Measurements from ENCODE around the gene MAD1L1.

MAD1L1 gene

GRCh38 chr7:2139004-2139699, 93.6 kb downstream of the MAD1L1 start:
- no peak for DNase-seq (ENCODE audit: low read depth)

- peak; percentile 32 for DNase-seq (ENCODE audit: low read depth)
Observed at GRCh38 chr7:2138146-2138765, 94.5 kb downstream of the MAD1L1 start.

GRCh38 chr7:2134740-2135139, 98.0 kb downstream of the MAD1L1 start:
- no peak for DNase-seq (ENCODE audit: low read depth)

GRCh38 chr7:2132243-2132642, 100.5 kb downstream of the MAD1L1 start:
- no peak for DNase-seq (ENCODE audit: low read depth)

GRCh38 chr7:2131800-2132199, 100.9 kb downstream of the MAD1L1 start:
- no peak for DNase-seq (ENCODE audit: low read depth)

- DNase-seq (ENCODE audit: low read depth): no peak
Observed at GRCh38 chr7:2131341-2131740, 101.4 kb downstream of the MAD1L1 start.

- DNase-seq (ENCODE audit: low read depth): no peak
Observed at GRCh38 chr7:2130096-2130375, 102.7 kb downstream of the MAD1L1 start.

- no peak for DNase-seq (ENCODE audit: low read depth)
Observed at GRCh38 chr7:2129323-2130095, 103.2 kb downstream of the MAD1L1 start.

GRCh38 chr7:2128601-2129322, 104.0 kb downstream of the MAD1L1 start:
- no peak for DNase-seq (ENCODE audit: low read depth)

GRCh38 chr7:2126621-2127020, 106.1 kb downstream of the MAD1L1 start:
- no peak for DNase-seq (ENCODE audit: low read depth)

GRCh38 chr7:2125931-2126330, 106.8 kb downstream of the MAD1L1 start:
- DNase-seq (ENCODE audit: low read depth): no peak

GRCh38 chr7:2124604-2125345, 108.0 kb downstream of the MAD1L1 start:
- no peak for DNase-seq (ENCODE audit: low read depth)

GRCh38 chr7:2123916-2124315, 108.8 kb downstream of the MAD1L1 start:
- no peak for DNase-seq (ENCODE audit: low read depth)

GRCh38 chr7:2123360-2123759, 109.4 kb downstream of the MAD1L1 start:
- DNase-seq (ENCODE audit: low read depth): no peak

- DNase-seq (ENCODE audit: low read depth): no peak
Observed at GRCh38 chr7:2122651-2123050, 110.1 kb downstream of the MAD1L1 start.

GRCh38 chr7:2120841-2121830, 111.6 kb downstream of the MAD1L1 start:
- no peak for DNase-seq (ENCODE audit: low read depth)

GRCh38 chr7:2120251-2120660, 112.5 kb downstream of the MAD1L1 start:
- DNase-seq (ENCODE audit: low read depth): peak; percentile 48

GRCh38 chr7:2118630-2119190, 114.0 kb downstream of the MAD1L1 start:
- DNase-seq (ENCODE audit: low read depth): no peak

GRCh38 chr7:2118056-2118455, 114.7 kb downstream of the MAD1L1 start:
- DNase-seq (ENCODE audit: low read depth): no peak

- no peak for DNase-seq (ENCODE audit: low read depth)
Observed at GRCh38 chr7:2117646-2118045, 115.1 kb downstream of the MAD1L1 start.
